Measurements from ENCODE around the gene OR2S2.

The OR2S2 gene

GRCh38 chr9:35981699-35982098 is 23.7 kb upstream of the OR2S2 start:
- Histone ChIP-seq H2AFZ (ENCODE audit: low read depth, low read length) (no peak overlapping the region), H3K9ac (ENCODE audit: low read length) (no peak overlapping the region), H3K27me3 (ENCODE audit: low read depth, low read length) (peaks cover 27% of the 10 kb centered on the region), H4K20me1 (ENCODE audit: insufficient read depth, low read length) (no peaks in the 10 kb centered on the region), H3K4me1 (ENCODE audit: low read length) (peaks cover 10% of the 10 kb centered on the region), H3K4me2 (ENCODE audit: low read length) (no peak overlapping the region), H3K27ac (ENCODE audit: low read length) (no peak overlapping the region), H3K79me2 (ENCODE audit: low read length) (no peaks in the 10 kb centered on the region), H3K9me3 (ENCODE audit: insufficient read depth, low read length) (no peaks in the 10 kb centered on the region), H3K4me3 (ENCODE audit: low read length) (no peak overlapping the region), H3K36me3 (replicated peaks; ENCODE audit: low read depth, low read length) (no peaks in the 10 kb centered on the region)
- TF ChIP-seq EZH2phosphoT487 (IDR thresholded peaks at IDR 0.05; ENCODE audit: low read depth), result no peak
- no peak for TF ChIP-seq CTCF (IDR thresholded peaks at IDR 0.05; ENCODE audit: low read depth, low read length)

- no peak overlapping the region for H3K27ac ChIP-seq (ENCODE audit: low read length)
- peaks cover 27% of the 10 kb centered on the region for H3K27me3 ChIP-seq (ENCODE audit: low read depth, low read length)
Measured at GRCh38 chr9:35980289-35981011, 22.5 kb upstream of the OR2S2 start.

GRCh38 chr9:35978792-35979191 is 20.8 kb upstream of the OR2S2 start:
- TF ChIP-seq CTCF (IDR thresholded peaks at IDR 0.05; ENCODE audit: low read depth, low read length), result no peak
- H3K4me2 ChIP-seq (ENCODE audit: low read length), result no peak overlapping the region
- H3K79me2 ChIP-seq (ENCODE audit: low read length), result no peaks in the 10 kb centered on the region
- H2AFZ ChIP-seq (ENCODE audit: low read depth, low read length), result no peak overlapping the region
- H3K27ac ChIP-seq (ENCODE audit: low read length), result no peak overlapping the region
- H3K27me3 ChIP-seq (ENCODE audit: low read depth, low read length), result peaks cover 22% of the 10 kb centered on the region
- no peak overlapping the region for H3K4me3 ChIP-seq (ENCODE audit: low read length)
- H4K20me1 ChIP-seq (ENCODE audit: insufficient read depth, low read length), result no peaks in the 10 kb centered on the region
- H3K36me3 ChIP-seq (replicated peaks; ENCODE audit: low read depth, low read length), result no peaks in the 10 kb centered on the region
- peaks cover 6% of the 10 kb centered on the region; the same call in 1 of the 2 replicates for H3K9me3 ChIP-seq (ENCODE audit: insufficient read depth, low read length)
- H3K9ac ChIP-seq (ENCODE audit: low read length), result no peak overlapping the region
- peaks cover 15% of the 10 kb centered on the region for H3K4me1 ChIP-seq (ENCODE audit: low read length)

More at GRCh38 chr9:35980289-35981011, 22.5 kb upstream of the OR2S2 start:
- Histone ChIP-seq H3K4me1 (ENCODE audit: low read length) (peaks cover 15% of the 10 kb centered on the region), H4K20me1 (ENCODE audit: insufficient read depth, low read length) (no peaks in the 10 kb centered on the region), H3K9me3 (ENCODE audit: insufficient read depth, low read length) (0 out of 2 replicates have a peak, but pooled peaks cover 4% of the 10 kb centered on the region), H3K36me3 (replicated peaks; ENCODE audit: low read depth, low read length) (no peaks in the 10 kb centered on the region), H3K79me2 (ENCODE audit: low read length) (no peaks in the 10 kb centered on the region), H3K9ac (ENCODE audit: low read length) (no peak overlapping the region), H2AFZ (ENCODE audit: low read depth, low read length) (no peak overlapping the region), H3K4me2 (ENCODE audit: low read length) (no peak overlapping the region), H3K4me3 (ENCODE audit: low read length) (no peak overlapping the region)
- TF ChIP-seq CTCF (IDR thresholded peaks at IDR 0.05; ENCODE audit: low read depth, low read length) (no peak), EZH2phosphoT487 (IDR thresholded peaks at IDR 0.05; ENCODE audit: low read depth) (no peak)

GRCh38 chr9:35976726-35977125 is 18.8 kb upstream of the OR2S2 start:
- H3K4me1 ChIP-seq (ENCODE audit: low read length), result peaks cover 15% of the 10 kb centered on the region
- peak overlapping the region; percentile 59 for H3K4me2 ChIP-seq (ENCODE audit: low read length)
- 0 out of 2 replicates have a peak overlapping the region, but pooled peaks have one; percentile 31 for H2AFZ ChIP-seq (ENCODE audit: low read depth, low read length)
- H3K36me3 ChIP-seq (replicated peaks; ENCODE audit: low read depth, low read length), result no peaks in the 10 kb centered on the region
- no peak overlapping the region; the same call in 1 of the 2 replicates for H3K27ac ChIP-seq (ENCODE audit: low read length)
- H3K27me3 ChIP-seq (ENCODE audit: low read depth, low read length), result peaks cover 12% of the 10 kb centered on the region
- TF ChIP-seq CTCF (IDR thresholded peaks at IDR 0.05; ENCODE audit: low read depth, low read length) (no peak), EZH2phosphoT487 (IDR thresholded peaks at IDR 0.05; ENCODE audit: low read depth) (no peak)
- H3K79me2 ChIP-seq (ENCODE audit: low read length), result no peaks in the 10 kb centered on the region
- H3K9me3 ChIP-seq (ENCODE audit: insufficient read depth, low read length), result peaks cover 6% of the 10 kb centered on the region; the same call in 1 of the 2 replicates
- H3K9ac ChIP-seq (ENCODE audit: low read length), result no peak overlapping the region
- H4K20me1 ChIP-seq (ENCODE audit: insufficient read depth, low read length), result no peaks in the 10 kb centered on the region
- H3K4me3 ChIP-seq (ENCODE audit: low read length), result peak overlapping the region; percentile 28
